GM18502 (cell line): ENCODE measurements around the gene TLN1.

Source experiments
- ATAC-seq: cut with Tn5 transposase; IDR thresholded peaks from one replicate; pipeline ENCODE4 v1.9.1; 2021; ENCODE audit warnings: mild to moderate bottlenecking; ENCODE audit not compliant: unreplicated experiment, poor library complexity

Gene TLN1

DNA sequence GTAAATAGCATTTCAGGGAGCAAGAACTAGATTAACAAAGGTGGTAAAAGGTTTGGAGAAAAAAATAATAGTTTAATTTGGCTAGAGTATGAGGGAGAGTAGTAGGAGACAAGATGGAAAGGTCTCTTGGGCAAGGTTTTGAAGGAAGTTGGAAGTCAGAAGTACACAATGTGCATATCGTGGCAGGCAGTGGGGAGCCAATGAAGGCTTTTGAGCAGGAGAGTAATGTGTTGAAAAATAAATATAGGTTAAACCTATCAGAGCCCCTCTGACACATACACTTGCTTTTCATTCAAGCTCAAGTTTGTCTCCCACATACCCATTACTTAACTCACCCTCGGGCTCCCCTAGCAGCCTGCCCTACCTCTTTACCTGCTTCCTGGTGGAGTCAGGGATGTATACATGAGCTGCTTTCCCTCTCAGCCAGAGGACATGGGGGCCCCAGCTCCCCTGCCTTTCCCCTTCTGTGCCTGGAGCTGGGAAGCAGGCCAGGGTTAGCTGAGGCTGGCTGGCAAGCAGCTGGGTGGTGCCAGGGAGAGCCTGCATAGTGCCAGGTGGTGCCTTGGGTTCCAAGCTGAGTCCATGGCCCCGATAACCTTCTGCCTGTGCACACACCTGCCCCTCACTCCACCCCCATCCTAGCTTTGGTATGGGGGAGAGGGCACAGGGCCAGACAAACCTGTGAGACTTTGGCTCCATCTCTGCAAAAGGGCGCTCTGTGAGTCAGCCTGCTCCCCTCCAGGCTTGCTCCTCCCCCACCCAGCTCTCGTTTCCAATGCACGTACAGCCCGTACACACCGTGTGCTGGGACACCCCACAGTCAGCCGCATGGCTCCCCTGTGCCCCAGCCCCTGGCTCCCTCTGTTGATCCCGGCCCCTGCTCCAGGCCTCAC lies 58.6 kb downstream of the TLN1 start, which contains the start of gene CA9:
Gene CA9, plus strand, starts transcription at position 797 of the 893 bp plus-strand sequence. Its CDS starts 32 bp downstream, at position 829.
- ATAC-seq = no peak

GRCh38 chr9:35669331-35670145 lies 62.5 kb downstream of the TLN1 start:
- ATAC-seq = no peak

DNA sequence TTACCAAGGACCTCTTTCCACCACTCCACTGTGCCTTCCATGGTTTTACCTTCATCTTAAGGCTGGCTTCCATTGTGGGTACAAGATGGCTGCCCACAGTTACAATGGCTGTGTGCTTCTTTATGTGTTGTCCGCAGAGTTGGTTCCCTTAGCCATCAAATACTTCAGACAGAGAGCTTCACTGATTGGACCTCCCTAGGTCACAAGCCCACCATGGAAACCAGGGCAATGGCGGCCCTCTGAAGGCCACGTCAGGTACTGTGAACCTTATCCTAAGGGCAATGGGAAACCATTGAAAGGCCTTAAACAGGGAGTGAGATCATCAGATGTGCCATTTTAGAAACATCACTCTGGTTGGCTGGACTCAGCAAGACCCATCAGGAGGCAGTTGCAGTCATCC lies 64.1 kb downstream of the TLN1 start:
- ATAC-seq = no peak

- ATAC-seq = no peak
Observed at GRCh38 chr9:35666549-35666948, 65.4 kb downstream of the TLN1 start.

GRCh38 chr9:35666045-35666444 lies 66.0 kb downstream of the TLN1 start:
- no peak for ATAC-seq

DNA sequence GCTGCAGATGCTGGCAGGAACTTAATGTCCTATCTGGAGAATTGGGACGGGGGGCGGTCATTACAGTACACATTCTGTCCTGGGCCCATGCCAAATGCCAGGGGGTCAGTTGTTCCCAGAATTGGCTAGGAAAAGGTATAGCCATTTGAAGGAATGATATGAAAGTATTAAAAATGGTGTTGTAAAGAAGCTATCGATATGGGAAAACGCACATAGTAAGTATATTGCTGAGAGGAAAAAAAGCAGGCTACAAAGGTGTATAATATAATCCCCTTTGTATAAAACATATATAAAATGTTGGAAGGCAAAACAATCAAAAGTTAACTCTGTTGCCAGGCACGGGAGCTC lies 66.5 kb downstream of the TLN1 start:
- ATAC-seq = no peak

DNA sequence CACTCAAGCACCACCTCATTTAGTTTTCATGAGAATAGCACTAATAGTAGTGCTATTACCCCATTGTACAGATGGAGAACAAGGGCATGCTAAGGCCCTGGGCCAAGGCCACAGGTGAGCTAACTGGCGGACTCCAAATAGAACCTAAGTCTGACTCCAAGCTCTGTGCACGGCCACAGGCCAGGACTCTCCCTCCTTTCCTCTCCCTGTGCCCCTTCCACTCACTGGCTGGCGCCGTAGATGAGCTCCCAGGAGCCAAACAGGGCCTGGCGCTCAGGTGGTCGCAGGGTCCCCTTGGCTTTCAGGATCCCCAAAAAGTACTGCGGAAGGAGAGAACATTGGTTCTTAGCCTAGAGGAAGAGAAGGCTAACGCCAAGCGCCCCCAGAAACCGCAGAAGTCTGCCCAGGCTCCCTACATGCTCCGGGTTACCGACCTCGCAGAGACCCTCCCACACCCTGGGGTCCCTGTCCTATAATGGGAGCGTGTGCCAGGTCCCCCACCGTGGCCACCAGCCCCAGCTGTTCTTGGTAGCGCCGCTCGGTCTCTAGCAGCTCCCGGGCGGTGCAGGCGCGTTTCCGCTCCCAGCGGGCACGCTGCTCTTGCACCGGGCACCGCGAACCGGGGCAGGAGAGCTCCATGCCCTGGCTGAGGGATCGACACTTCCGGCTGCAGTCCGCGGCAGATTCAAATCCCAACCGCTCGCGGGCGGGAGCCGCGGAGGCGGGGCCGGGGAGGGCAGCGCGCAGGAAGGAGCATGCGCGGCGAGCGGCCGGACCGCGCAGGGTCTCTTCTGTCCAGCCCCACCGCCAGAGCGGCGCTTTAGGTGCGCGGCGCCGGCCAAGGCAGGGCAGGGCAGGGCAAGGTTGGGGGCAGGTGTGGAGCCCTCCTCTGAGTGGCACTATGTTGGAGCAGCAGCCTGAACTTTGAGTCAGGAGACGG lies 67.2 kb downstream of the TLN1 start, which contains the start of gene ARHGEF39:
Gene ARHGEF39, minus strand, starts transcription at position 665 of the 940 bp plus-strand sequence. Its CDS starts 26 bp downstream, at position 639.
- ATAC-seq = peak; percentile 79

GRCh38 chr9:35662437-35662836 lies 69.6 kb downstream of the TLN1 start:
- no peak for ATAC-seq

GRCh38 chr9:35661756-35662350 lies 70.1 kb downstream of the TLN1 start:
- ATAC-seq = no peak

DNA sequence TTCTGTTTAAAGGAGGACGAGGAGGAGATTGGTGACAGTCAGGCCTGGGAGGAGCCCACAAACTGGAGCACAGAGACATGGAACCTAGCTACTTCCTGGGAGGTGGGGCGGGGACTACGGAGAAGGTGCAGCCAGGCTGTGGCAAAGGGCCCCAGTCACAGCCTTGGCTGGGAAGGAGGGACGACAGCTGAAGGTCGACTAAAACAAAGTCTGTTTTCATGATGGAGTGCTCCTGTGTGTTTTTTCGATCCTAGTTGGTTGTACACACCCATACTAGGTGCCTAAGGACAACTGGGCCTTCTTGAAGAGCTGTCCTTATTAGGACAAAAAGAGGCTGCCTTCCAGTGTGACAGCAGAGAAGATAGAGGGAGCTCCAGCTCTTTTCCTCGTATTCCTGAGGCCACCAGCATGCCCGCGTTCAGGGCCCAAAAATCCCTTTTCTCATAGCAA lies 71.0 kb downstream of the TLN1 start:
- ATAC-seq = no peak

DNA sequence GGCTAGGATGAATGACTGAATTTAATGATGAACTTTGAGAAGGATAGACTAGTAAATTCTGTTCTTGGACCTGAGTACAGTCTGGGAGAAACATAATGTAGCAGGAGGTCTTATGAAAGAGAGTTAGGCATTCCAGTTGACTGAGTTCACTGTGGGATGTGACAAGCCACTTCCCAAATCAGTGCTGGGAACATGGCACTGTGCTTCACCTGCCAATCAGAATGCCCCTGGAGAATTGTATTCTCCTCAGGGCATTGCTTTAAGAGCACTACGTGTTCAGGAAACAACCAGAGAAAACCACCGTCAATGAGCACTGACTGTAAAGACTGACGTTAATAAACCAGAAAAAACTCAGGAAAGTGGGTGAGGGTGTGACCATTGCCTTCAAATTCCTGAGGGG lies 72.7 kb downstream of the TLN1 start:
- no peak for ATAC-seq

GRCh38 chr9:35658968-35659220 lies 73.1 kb downstream of the TLN1 start:
- peak; percentile 1 for ATAC-seq

DNA sequence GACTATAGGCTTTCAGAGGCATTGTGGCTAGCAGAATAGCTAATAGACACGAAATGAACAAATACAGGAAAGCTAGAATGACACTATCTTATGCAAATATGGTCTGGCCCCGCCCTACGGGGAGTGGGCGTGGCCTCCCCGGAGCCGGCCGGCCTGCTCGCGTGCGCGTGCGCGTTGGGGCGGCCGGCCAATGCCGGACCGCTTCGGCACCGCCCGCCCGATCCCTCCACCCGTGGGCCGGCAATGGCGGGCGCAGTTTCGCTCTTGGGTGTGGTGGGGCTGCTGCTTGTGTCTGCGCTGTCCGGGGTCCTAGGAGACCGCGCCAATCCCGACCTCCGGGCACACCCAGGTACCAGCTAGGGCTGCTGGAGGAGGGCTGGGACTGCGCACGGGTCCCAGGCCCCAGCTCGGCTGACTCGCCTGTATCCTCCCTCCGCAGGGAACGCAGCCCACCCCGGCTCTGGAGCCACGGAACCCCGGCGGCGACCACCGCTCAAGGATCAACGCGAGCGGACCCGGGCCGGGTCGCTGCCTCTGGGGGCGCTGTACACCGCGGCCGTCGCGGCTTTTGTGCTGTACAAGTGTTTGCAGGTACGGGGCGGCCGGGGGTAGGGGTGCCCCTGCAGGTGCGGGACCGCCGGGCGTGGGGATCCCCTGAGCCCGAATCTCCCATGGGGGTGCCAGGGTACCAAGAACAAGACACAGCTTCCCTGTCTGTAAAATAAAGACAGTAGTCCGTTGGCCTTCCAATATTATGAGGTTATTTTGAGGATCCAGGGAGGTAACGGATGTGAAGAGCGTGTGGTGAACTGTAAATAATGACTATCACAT lies 73.6 kb downstream of the TLN1 start, which contains the start of gene CCDC107:
Gene CCDC107, plus strand, starts transcription at position 156 of the 831 bp plus-strand sequence. Its CDS starts 88 bp downstream, at position 244.
- peak; percentile 67 for ATAC-seq

GRCh38 chr9:35657546-35658136 lies 74.4 kb downstream of the TLN1 start, which contains the start of gene RMRP:
RMRP (minus strand) TSS chr9:35658019.
- ATAC-seq = peak; percentile 84

DNA sequence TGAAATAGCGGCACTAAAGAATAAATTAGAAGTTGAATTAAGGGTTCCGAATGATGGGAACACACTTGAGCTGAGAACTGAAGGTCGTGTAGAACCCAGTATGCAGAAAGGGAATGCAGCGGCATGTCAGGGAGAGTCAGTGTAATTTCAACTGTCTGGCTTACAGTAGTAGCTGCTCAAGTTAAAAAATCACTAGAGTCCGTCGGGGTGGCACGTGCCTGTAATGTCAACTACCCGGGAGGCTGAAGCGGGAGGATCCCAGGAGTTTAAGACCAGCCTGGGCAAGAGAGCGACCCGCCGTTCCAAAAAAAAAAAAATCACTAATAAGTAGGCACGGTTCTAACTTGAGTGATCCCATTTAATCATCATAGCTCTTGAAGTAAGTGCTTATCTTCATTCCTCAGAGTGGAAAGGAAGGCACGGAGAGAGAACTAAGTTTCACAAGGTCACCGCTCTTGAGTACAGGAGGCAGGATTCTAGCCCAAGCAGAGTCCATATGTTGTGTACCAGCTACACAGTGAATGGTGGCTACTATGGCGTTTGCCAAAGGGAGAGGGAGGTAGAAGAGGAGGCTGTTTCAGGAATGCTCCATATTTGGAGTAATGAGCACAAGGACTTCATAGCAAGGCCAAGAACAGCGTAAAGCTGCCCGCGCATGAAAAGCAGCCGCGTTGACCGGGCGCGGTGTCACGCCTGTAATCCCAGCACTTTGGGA lies 75.0 kb downstream of the TLN1 start:
- no peak for ATAC-seq

GRCh38 chr9:35656348-35656747 lies 75.6 kb downstream of the TLN1 start:
- ATAC-seq = no peak

GRCh38 chr9:35653611-35654010 lies 78.4 kb downstream of the TLN1 start:
- ATAC-seq = no peak

GRCh38 chr9:35652829-35653209 lies 79.2 kb downstream of the TLN1 start:
- no peak for ATAC-seq
